ENCODE measurements around the gene ENGASE. TPM values are rescaled to one million over a fixed set of nuclear protein-coding genes. Genes with fewer than 3 reads are reported as not detected.

The ENGASE gene
- total RNA-seq, 1 donor from 2014 or later: 52.4 TPM

Other genes with a start within 250 kb of the ENGASE start
- 128 TPM in 2 replicates for gene USP36, start 234.0 kb upstream of the ENGASE start, total RNA-seq
- 0.56 TPM in 1 of 2 replicates, not detected in the other for gene CEP295NL, start 171.6 kb upstream of the ENGASE start, total RNA-seq
- gene TIMP2, start 149.4 kb upstream of the ENGASE start, total RNA-seq: 0.54 and 0.64 TPM in 2 replicates
- 73.3 and 74.2 TPM in 2 replicates for gene LGALS3BP, start 94.9 kb upstream of the ENGASE start, total RNA-seq
- gene CANT1, start 65.1 kb upstream of the ENGASE start, total RNA-seq: 62.4 and 70.5 TPM in 2 replicates
- gene C1QTNF1, start 50.7 kb upstream of the ENGASE start, total RNA-seq: not detected in 2 replicates

All from activated CD4-positive, alpha-beta T cell treated with anti-CD3 and anti-CD28 coated beads, Interleukin-2, amount 10 ng/mL, durations not matched to agents 24 days and 14 days (primary cell).